ENCODE measurements around the gene TUBG1. TPM values are rescaled to one million over a fixed set of nuclear protein-coding genes. Genes with fewer than 3 reads are reported as not detected.

The TUBG1 gene
- total RNA-seq, 1 experiment from 2014 or later: 139 TPM

- H3K9ac ChIP-seq (ENCODE audit: low read length): no peak overlapping the region
- peaks cover 7% of the 10 kb centered on the region; the same call in 1 of the 2 replicates for H4K20me1 ChIP-seq (ENCODE audit: insufficient read depth)
- POLR2A ChIA-PET: interaction anchor here (1.2 kb wide), 2 partner anchors 8 to 10 kb away, joined by 3 to 7 read pairs; partner anchors contain the start of gene PSMC3IP
- peak overlapping the region; percentile 16; the same call in 1 of the 2 replicates for H3K27ac ChIP-seq (ENCODE audit: low read depth, low read length)
- H3K36me3 ChIP-seq (ENCODE audit: control insufficient read depth in 1 of 2, insufficient read depth in 2 of 2, low read length in 2 of 2): peaks cover 50 to 68% of the 10 kb centered on the region in 2 experiments
- CTCF ChIA-PET: interaction anchor here (1.4 to 1.9 kb wide), 2 partner anchors 8 to 10 kb away, joined by 5 read pairs; partner anchors contain the start of gene PSMC3IP
- DNase-seq (ENCODE audit: low read depth, low spot score): no peak
- RAD21 ChIA-PET (ENCODE audit: low non-redundant PET in 1 of 2, low total read pairs in 2 of 2, uncharacterized antibody in 2 of 2, unreplicated experiment in 2 of 2): no interaction called here
- peak overlapping the region; percentile 99 for H3K4me2 ChIP-seq (ENCODE audit: low read length)
- H2AFZ ChIP-seq (ENCODE audit: low read depth, low read length, poor library complexity, severe bottlenecking): no peak overlapping the region
- peaks cover 15 to 37% of the 10 kb centered on the region in 2 experiments for H3K4me1 ChIP-seq (ENCODE audit: control insufficient read depth in 1 of 2, insufficient read depth in 2 of 2, low read length in 2 of 2)
- no peaks in the 10 kb centered on the region for H3K27me3 ChIP-seq (ENCODE audit: insufficient read depth, low read length)
- intact Hi-C loops (cut with micrococcal nuclease): no loop called here
- H3K79me2 ChIP-seq (ENCODE audit: insufficient read depth, low read length): peaks cover 60% of the 10 kb centered on the region
- BruUV-seq (replicated peaks): no TSS peak
- TF ChIP-seq ZBTB33 (IDR thresholded peaks at IDR 0.05; ENCODE audit: extremely low read depth, insufficient replicate concordance, low read length): no peak
- no peak for TF ChIP-seq MAX (IDR thresholded peaks at IDR 0.05)
- no peak for TF ChIP-seq CEBPB (IDR thresholded peaks at IDR 0.05; ENCODE audit: low read depth)
- no peak for TF ChIP-seq POLR2A (IDR thresholded peaks at IDR 0.05; ENCODE audit: borderline replicate concordance, extremely low read depth, insufficient read depth, insufficient read length)
- no peak for TF ChIP-seq ATF3 (IDR thresholded peaks at IDR 0.05)
- no peak for TF ChIP-seq JUND (IDR thresholded peaks at IDR 0.05)
- TF ChIP-seq ELF1 (IDR thresholded peaks at IDR 0.05; ENCODE audit: borderline replicate concordance, low read depth): no peak
- no peak for TF ChIP-seq SRF (IDR thresholded peaks at IDR 0.05; ENCODE audit: low read depth)
- TF ChIP-seq EZH2 (IDR thresholded peaks at IDR 0.05): no peak
- no peak for TF ChIP-seq FOSL1 (IDR thresholded peaks at IDR 0.05; ENCODE audit: low read depth)
- no peak for TF ChIP-seq ZNF274 (IDR thresholded peaks at IDR 0.05; ENCODE audit: low read depth, low read length)
- no peak for TF ChIP-seq SIN3A (IDR thresholded peaks at IDR 0.05; ENCODE audit: low read depth)
- TF ChIP-seq SP1 (IDR thresholded peaks at IDR 0.05; ENCODE audit: low read depth): no peak
- no peak for TF ChIP-seq EGR1 (IDR thresholded peaks at IDR 0.05; ENCODE audit: low read depth)
- no peaks in the 10 kb centered on the region for H3K9me2 ChIP-seq (ENCODE audit: insufficient read depth)
- no peak overlapping the region for H3K4me3 ChIP-seq (replicated peaks in 1 of 2; ENCODE audit: low read depth in 1 of 2, low read length in 2 of 2)
- H3K9me3 ChIP-seq (ENCODE audit: control insufficient read depth in 1 of 2, insufficient read depth in 1 of 2, low read depth in 1 of 2, low read length in 2 of 2): no peaks in the 10 kb centered on the region
- ATAC-seq: no peak
Measured at GRCh38 chr17:42568341-42569111, 41.0 kb upstream of the TUBG1 start.
